ENCODE results near the gene POU2F3. TPM values are rescaled to one million over a fixed set of nuclear protein-coding genes. Genes with fewer than 3 reads are reported as not detected.
A peak's percentile ranks its signal among the peaks of the same experiment; 100 is the strongest.

Gene POU2F3
- total and polyA plus RNA-seq, 2 of the 13 experiments (the other 11 are each of a cell fraction or from before 2014, with no cell fraction given): not detected

DNA sequence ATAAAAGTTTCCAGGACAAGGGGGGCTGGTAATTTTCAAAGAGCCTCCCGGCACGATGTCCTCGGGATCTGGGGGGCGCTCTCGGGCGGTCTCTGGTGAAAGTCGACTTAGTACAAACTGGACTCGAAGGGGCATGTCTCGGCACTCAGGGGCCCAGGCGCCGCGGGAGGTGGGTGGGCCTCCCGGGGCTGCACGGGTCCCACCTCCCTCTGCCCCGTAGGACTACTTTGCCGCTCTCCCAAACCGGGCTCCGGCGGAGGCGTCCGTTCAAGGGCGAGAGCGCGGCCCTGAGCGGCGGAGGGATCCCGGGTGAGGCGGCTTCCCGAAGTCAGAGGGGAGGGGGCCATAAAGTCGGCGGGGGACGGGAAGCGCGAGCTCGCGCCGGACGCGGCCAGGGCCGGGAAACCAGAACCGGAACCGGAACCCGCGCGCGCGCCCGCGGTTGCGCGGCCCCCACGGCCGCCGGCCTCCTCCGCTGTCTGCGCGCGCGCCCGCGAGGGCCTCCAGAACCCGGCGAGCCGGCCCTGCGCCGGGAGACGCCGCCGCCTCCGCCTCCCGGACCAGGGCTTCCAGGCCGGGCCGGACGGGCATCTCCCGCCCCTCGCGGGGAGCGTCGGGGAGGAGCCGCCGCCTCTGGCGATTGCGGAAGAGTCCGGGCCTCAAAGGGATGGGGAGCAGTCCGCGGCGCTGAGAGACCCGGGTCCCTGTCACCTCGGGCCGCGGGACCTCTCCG, 96.1 kb downstream of the POU2F3 start, which contains the start of gene ARHGEF12 (continued):
- peak; percentile 32; the same call in 1 of the 2 replicates for TF ChIP-seq HCFC1 (IDR thresholded peaks at IDR 0.05; ENCODE audit: low read depth, low read length)
- peak; percentile 79; the same call in 1 of the 2 replicates for TF ChIP-seq DZIP1 (CRISPR knock-in tag; IDR thresholded peaks at IDR 0.05)
- TF ChIP-seq, protein P1, sequence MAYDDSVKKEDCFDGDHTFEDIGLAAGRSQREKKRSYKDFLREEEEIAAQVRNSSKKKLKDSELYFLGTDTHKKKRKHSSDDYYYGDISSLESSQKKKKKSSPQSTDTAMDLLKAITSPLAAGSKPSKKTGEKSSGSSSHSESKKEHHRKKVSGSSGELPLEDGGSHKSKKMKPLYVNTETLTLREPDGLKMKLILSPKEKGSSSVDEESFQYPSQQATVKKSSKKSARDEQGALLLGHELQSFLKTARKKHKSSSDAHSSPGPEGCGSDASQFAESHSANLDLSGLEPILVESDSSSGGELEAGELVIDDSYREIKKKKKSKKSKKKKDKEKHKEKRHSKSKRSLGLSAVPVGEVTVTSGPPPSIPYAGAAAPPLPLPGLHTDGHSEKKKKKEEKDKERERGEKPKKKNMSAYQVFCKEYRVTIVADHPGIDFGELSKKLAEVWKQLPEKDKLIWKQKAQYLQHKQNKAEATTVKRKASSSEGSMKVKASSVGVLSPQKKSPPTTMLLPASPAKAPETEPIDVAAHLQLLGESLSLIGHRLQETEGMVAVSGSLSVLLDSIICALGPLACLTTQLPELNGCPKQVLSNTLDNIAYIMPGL (CRISPR knock-in tag; IDR thresholded peaks at IDR 0.05; ENCODE audit: borderline replicate concordance in 1 of 2, low read depth in 1 of 2): peak; percentile 92 to 99; a peak in 3 of 4 replicates
- peak; percentile 52; the same call in 1 of the 2 replicates for TF ChIP-seq IRF9 (CRISPR knock-in tag; IDR thresholded peaks at IDR 0.05; ENCODE audit: borderline replicate concordance)
- TF ChIP-seq ZNF790 (CRISPR knock-in tag; IDR thresholded peaks at IDR 0.05; ENCODE audit: borderline replicate concordance): peak; percentile 82; the same call in 1 of the 2 replicates
- peak; percentile 38; the same call in 1 of the 2 replicates for TF ChIP-seq ZBTB34 (CRISPR knock-in tag; IDR thresholded peaks at IDR 0.05)
- TF ChIP-seq ZNF781 (CRISPR knock-in tag; IDR thresholded peaks at IDR 0.05; ENCODE audit: borderline replicate concordance, not compliant biosample characterization): peak; percentile 34
- TF ChIP-seq ZBTB7B (CRISPR knock-in tag; IDR thresholded peaks at IDR 0.05): peak; percentile 98
- TF ChIP-seq CC2D1A (CRISPR knock-in tag; IDR thresholded peaks at IDR 0.05): no peak
- no peak for TF ChIP-seq IKZF1 (IDR thresholded peaks at IDR 0.05)
- no peak for TF ChIP-seq ZNF720 (CRISPR knock-in tag; IDR thresholded peaks at IDR 0.05)
- peak; percentile 26; the same call in 1 of the 2 replicates for TF ChIP-seq NFKB2 (CRISPR knock-in tag; IDR thresholded peaks at IDR 0.05; ENCODE audit: borderline replicate concordance)
- peak; percentile 78; the same call in 1 of the 2 replicates for TF ChIP-seq ZNF891 (CRISPR knock-in tag; IDR thresholded peaks at IDR 0.05)
- no peak for TF ChIP-seq E2F5 (CRISPR knock-in tag; conservative IDR thresholded peaks at IDR 0.05)
- no peak for TF ChIP-seq ZNF468 (CRISPR knock-in tag; IDR thresholded peaks at IDR 0.05)
- TF ChIP-seq, protein P2, sequence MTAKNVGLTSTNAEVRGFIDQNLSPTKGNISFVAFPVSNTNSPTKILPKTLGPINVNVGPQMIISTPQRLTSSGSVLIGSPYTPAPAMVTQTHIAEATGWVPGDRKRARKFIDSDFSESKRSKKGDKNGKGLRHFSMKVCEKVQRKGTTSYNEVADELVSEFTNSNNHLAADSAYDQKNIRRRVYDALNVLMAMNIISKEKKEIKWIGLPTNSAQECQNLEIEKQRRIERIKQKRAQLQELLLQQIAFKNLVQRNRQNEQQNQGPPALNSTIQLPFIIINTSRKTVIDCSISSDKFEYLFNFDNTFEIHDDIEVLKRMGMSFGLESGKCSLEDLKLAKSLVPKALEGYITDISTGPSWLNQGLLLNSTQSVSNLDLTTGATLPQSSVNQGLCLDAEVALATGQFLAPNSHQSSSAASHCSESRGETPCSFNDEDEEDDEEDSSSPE (CRISPR knock-in tag; IDR thresholded peaks at IDR 0.05): peak; percentile 65
- TF ChIP-seq NR2C2 (CRISPR knock-in tag; IDR thresholded peaks at IDR 0.05; ENCODE audit: borderline replicate concordance): peak; percentile 41; the same call in 1 of the 2 replicates
- no peak for TF ChIP-seq NFKBIZ (CRISPR knock-in tag; IDR thresholded peaks at IDR 0.05)
- no peak for TF ChIP-seq NR3C1 (CRISPR knock-in tag; IDR thresholded peaks at IDR 0.05)
